IPS DF 19.7 (cell line): ENCODE measurements around the gene BID.
"Not testable (repeated sequence)": the region's sequence is repeated elsewhere in the genome, so short reads cannot be mapped to it uniquely, and the experiment has no call there.

Experiments
- DNase-seq: peaks from one replicate; pipeline ENCODE4 v3.0.0-alpha.2; 2013; ENCODE audit warnings: low read depth, low spot score

BID gene

GRCh38 chr22:17703811-17704210, 70.5 kb downstream of the BID start:
- no peak for DNase-seq

GRCh38 chr22:17700778-17701177, 73.5 kb downstream of the BID start:
- no peak for DNase-seq

GRCh38 chr22:17699696-17700340, 74.5 kb downstream of the BID start:
- DNase-seq = no peak

GRCh38 chr22:17698948-17699347, 75.3 kb downstream of the BID start:
- DNase-seq = no peak

- not testable (repeated sequence) for DNase-seq
Observed at GRCh38 chr22:17698276-17698675, 76.0 kb downstream of the BID start.

GRCh38 chr22:17697196-17697595, 77.1 kb downstream of the BID start:
- not testable (repeated sequence) for DNase-seq

- DNase-seq = no peak
Observed at GRCh38 chr22:17695986-17696385, 78.3 kb downstream of the BID start.

GRCh38 chr22:17694752-17695151, 79.5 kb downstream of the BID start:
- DNase-seq = no peak

GRCh38 chr22:17694193-17694592, 80.1 kb downstream of the BID start:
- no peak for DNase-seq

- no peak for DNase-seq
Observed at GRCh38 chr22:17692841-17693240, 81.4 kb downstream of the BID start.

GRCh38 chr22:17684245-17684644, 90.0 kb downstream of the BID start:
- no peak for DNase-seq
